SH-SY5Y (cell line): ENCODE data around the gene ALG12.

ENCODE experiments used
- GATA2 ChIP-seq: IDR thresholded peaks from 2 replicates; pipeline ENCODE4 v1.6.1; 2011; ENCODE audit warnings: mild to moderate bottlenecking, low read depth, low read length
- GATA3 ChIP-seq: IDR thresholded peaks from 2 replicates; pipeline ENCODE4 v1.6.1; 2011; ENCODE audit warnings: low read depth, mild to moderate bottlenecking, low read length, moderate library complexity

- TF ChIP-seq GATA2 (no peak), GATA3 (no peak)
Measured at GRCh38 chr22:49863931-49864330, 54.3 kb downstream of the ALG12 start.
